GM23248 (cell line): ENCODE results near the gene CTNNBIP1. TPM values are rescaled to one million over a fixed set of nuclear protein-coding genes. Genes with fewer than 3 reads are reported as not detected.

Experiments
- DNase-seq: peaks from one replicate; pipeline ENCODE4 v3.0.0-alpha.2; 2015
- H2AFZ ChIP-seq: fragments of 200-600 bp; sonication (generic); 2 replicates; pipeline ENCODE4 v1.6.1; 2016; ENCODE audit warnings: antibody characterized with exemption
- H3F3A ChIP-seq: fragments of 200-600 bp; sonication (generic); 2 replicates; pipeline ENCODE4 v1.6.1; 2016; ENCODE audit warnings: mild to moderate bottlenecking, antibody characterized with exemption, mixed run types; ENCODE audit not compliant: insufficient read depth
- H3K27ac ChIP-seq: fragments of 200-600 bp; sonication (generic); 2 replicates; pipeline ENCODE4 v1.5.1; 2016; ENCODE audit warnings: mild to moderate bottlenecking
- H3K27me3 ChIP-seq: fragments of 200-600 bp; sonication (generic); replicated peaks from 2 replicates; pipeline ENCODE4 v1.6.1; 2016; ENCODE audit warnings: mild to moderate bottlenecking; ENCODE audit not compliant: insufficient read depth
- H3K36me3 ChIP-seq: fragments of 200-600 bp; sonication (generic); 2 replicates; pipeline ENCODE4 v1.6.1; 2016; ENCODE audit warnings: low read depth, mild to moderate bottlenecking
- H3K4me1 ChIP-seq: fragments of 200-600 bp; sonication (generic); 2 replicates; pipeline ENCODE4 v1.6.1; 2016; ENCODE audit warnings: mild to moderate bottlenecking; ENCODE audit not compliant: insufficient read depth
- H3K4me2 ChIP-seq: fragments of 200-600 bp; sonication (generic); one replicate; pipeline ENCODE4 v1.6.1; 2016; ENCODE audit warnings: mild to moderate bottlenecking; ENCODE audit not compliant: unreplicated experiment
- H3K4me3 ChIP-seq: fragments of 200-600 bp; sonication (generic); 2 replicates; pipeline ENCODE4 v1.5.1; 2016; ENCODE audit warnings: mild to moderate bottlenecking
- H3K79me2 ChIP-seq: fragments of 200-600 bp; sonication (generic); 2 replicates; pipeline ENCODE4 v1.6.1; 2016; ENCODE audit warnings: mild to moderate bottlenecking; ENCODE audit not compliant: insufficient read depth
- H3K9ac ChIP-seq: fragments of 200-600 bp; sonication (generic); 2 replicates; pipeline ENCODE4 v1.6.1; 2016; ENCODE audit warnings: mild to moderate bottlenecking
- H3K9me2 ChIP-seq: fragments of 200-600 bp; sonication (generic); 2 replicates; pipeline ENCODE4 v1.6.1; 2016; ENCODE audit warnings: mixed run types, mild to moderate bottlenecking, moderate library complexity; ENCODE audit not compliant: insufficient read depth
- H3K9me3 ChIP-seq: fragments of 200-600 bp; sonication (generic); one replicate; pipeline ENCODE4 v1.6.1; 2017; ENCODE audit warnings: low read depth
- H4K20me1 ChIP-seq: fragments of 200-600 bp; sonication (generic); 2 replicates; pipeline ENCODE4 v1.6.0; 2016; ENCODE audit not compliant: insufficient read depth
- EZH2 ChIP-seq: fragments of 200-600 bp; sonication (generic); IDR thresholded peaks from 2 replicates; pipeline ENCODE4 v1.6.1; 2018; ENCODE audit warnings: antibody characterized with exemption, mild to moderate bottlenecking; ENCODE audit not compliant: insufficient read depth, poor library complexity, severe bottlenecking
- EZH2phosphoT487 ChIP-seq: fragments of 200-600 bp; sonication (generic); IDR thresholded peaks from 2 replicates; pipeline ENCODE4 v1.6.1; 2018; ENCODE audit warnings: antibody characterized with exemption, moderate library complexity, mild to moderate bottlenecking, low read depth; ENCODE audit not compliant: insufficient read depth
- WGBS, 2 experiments: methylation state at CpG; one replicate each; pipeline ENCODE4 v1.1.6; 2015 to 2017; ENCODE audit warnings: low lambda C conversion rate in 2 of 2, low coverage in 1 of 2; ENCODE audit errors: missing lambda C conversion rate in 2 of 2; 5-methylcytosine and 5-hydroxymethylcytosine counted together
- in situ Hi-C: fragments of 300-500 bp; cut with MboI; formaldehyde crosslinking; loops from 2 replicates; pipeline ENCODE4 v1.15.0; 2020
- polyA plus RNA-seq: library from polyadenylated mRNA; unstranded; fragments of >200 nt; fragmentation: Nextera tagmentation; extraction: Ambion mirVana; gene quantifications from 2 replicates; pipeline ENCODE4 v1.2.1, GENCODE V29; 2016
- total RNA-seq: library from RNA; depleted of rRNA; stranded (reverse); fragments of >200 nt; shearing (Covaris generic); gene quantifications from 2 replicates; pipeline ENCODE4 v1.2.3, GENCODE V29; 2014

CTNNBIP1 gene
- total and polyA plus RNA-seq, 2 experiments from 2014 or later, result 22.2 to 31.0 TPM

DNA sequence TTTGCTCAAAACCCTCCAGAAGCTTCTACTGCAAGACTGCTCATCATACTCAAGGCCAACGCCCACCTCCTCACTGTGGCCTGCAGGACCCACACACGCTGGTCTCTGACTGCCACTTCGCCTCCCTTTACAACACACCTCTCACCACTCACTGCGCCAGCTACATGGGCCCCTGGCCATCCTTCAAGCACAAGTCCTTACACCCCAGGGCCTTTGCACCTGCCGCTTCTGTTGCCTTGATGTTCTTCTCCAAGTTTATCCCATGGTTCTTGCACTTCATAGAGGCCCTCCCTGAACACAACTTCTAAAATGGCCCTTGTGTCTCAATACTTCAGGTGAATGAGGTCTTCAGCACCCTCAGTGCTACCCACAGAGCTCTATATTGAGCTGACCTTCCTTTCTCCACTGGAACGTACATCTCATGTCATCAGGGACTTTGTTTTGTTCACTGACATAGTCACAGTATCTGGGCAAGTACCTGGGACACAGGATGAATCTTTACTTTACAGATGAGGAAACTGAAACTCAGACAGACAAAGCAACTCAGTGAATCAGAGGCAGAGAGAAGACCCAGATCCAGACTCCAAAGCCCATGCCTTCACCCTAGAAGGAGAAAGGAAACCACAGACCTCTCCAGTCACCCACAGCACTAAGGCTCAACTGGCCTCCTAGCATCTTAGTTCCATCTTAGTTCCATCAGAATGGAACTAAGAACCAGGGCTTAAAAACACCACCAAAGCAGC, 51.6 kb downstream of the CTNNBIP1 start:
- H3K9me3 ChIP-seq, result no peaks in the 10 kb centered on the region
- no peak overlapping the region for H3K9ac ChIP-seq
- no peak overlapping the region for H3K27ac ChIP-seq
- 89 to 93% methylated on average over 6 of the region's 6 CpGs for WGBS, 2 experiments
- H3K4me3 ChIP-seq, result no peak overlapping the region
- no peaks in the 10 kb centered on the region for H3K27me3 ChIP-seq
- in situ Hi-C loops, result no loop called here
- no peaks in the 10 kb centered on the region for H3K4me1 ChIP-seq
- H3K36me3 ChIP-seq, result no peaks in the 10 kb centered on the region
- TF ChIP-seq EZH2 (no peak), EZH2phosphoT487 (no peak)
- H4K20me1 ChIP-seq, result no peaks in the 10 kb centered on the region
- H3K79me2 ChIP-seq, result no peaks in the 10 kb centered on the region
- no peaks in the 10 kb centered on the region for H3K9me2 ChIP-seq
- H2AFZ ChIP-seq, result no peak overlapping the region
- DNase-seq, result no peak
- no peaks in the 10 kb centered on the region for H3F3A ChIP-seq
- no peak overlapping the region for H3K4me2 ChIP-seq

DNA sequence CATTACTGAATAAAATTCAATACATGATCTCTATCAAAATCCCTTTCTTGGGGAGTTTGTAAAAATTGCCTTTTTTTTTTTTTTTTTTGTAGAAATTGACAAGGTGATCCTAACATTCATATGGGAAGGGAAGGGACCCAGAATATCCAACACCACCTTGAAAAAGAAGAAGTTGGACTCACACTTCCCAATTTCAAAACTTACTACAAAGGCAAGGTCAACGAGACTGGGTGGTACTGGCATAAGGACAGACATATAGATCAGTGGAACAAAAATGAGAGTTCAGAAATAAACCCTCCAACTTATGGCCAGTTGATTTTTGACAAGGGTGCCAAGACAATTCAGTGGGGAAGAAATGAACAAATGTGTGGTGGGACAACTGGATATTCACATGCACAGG, 54.9 kb downstream of the CTNNBIP1 start:
- Histone ChIP-seq H3K27me3 (no peaks in the 10 kb centered on the region), H3K4me1 (no peaks in the 10 kb centered on the region), H3K4me3 (no peak overlapping the region), H3K36me3 (no peaks in the 10 kb centered on the region), H3K9ac (no peak overlapping the region), H3K27ac (no peak overlapping the region), H2AFZ (no peak overlapping the region), H3K4me2 (no peak overlapping the region), H3F3A (no peaks in the 10 kb centered on the region), H4K20me1 (no peaks in the 10 kb centered on the region), H3K9me2 (no peaks in the 10 kb centered on the region), H3K79me2 (no peaks in the 10 kb centered on the region), H3K9me3 (no peaks in the 10 kb centered on the region)
- no peak for DNase-seq
- TF ChIP-seq EZH2, result no peak
- TF ChIP-seq EZH2phosphoT487, result no peak
- in situ Hi-C loops, result no loop called here
- WGBS, 2 experiments, result 94 to 100% methylated on average over 1 of the region's 1 CpG

DNA sequence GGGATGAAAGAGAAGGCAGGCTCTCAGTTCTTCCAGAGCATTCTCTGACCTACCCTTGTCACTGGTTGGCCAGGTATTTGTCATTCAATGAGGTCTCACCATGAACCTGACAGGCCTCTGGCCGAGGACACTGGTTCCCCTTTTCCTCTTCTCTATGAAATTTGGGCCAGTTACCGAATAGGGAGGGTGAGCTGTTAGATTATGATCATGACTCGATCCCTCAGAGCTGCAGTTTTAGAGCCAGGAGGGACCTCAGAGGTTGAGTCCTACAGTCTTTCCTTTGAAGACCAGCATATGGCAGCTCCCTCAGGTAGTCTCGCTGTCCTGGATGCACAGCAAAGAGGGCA, 56.8 kb downstream of the CTNNBIP1 start:
- 92 to 93% methylated on average over 4 of the region's 4 CpGs for WGBS, 2 experiments
- H3K9me2 ChIP-seq, result no peaks in the 10 kb centered on the region
- no peak for TF ChIP-seq EZH2
- no peak for TF ChIP-seq EZH2phosphoT487
- H3K27ac ChIP-seq, result no peak overlapping the region
- H3K4me3 ChIP-seq, result no peak overlapping the region
- in situ Hi-C loops, result no loop called here
- H3K36me3 ChIP-seq, result no peaks in the 10 kb centered on the region
- no peak for DNase-seq
- H3K4me2 ChIP-seq, result no peak overlapping the region
- H3F3A ChIP-seq, result no peaks in the 10 kb centered on the region
- no peak overlapping the region for H3K9ac ChIP-seq
- H4K20me1 ChIP-seq, result no peaks in the 10 kb centered on the region
- H3K79me2 ChIP-seq, result no peaks in the 10 kb centered on the region
- H3K9me3 ChIP-seq, result no peaks in the 10 kb centered on the region
- no peaks in the 10 kb centered on the region for H3K27me3 ChIP-seq
- no peaks in the 10 kb centered on the region for H3K4me1 ChIP-seq
- no peak overlapping the region for H2AFZ ChIP-seq

DNA sequence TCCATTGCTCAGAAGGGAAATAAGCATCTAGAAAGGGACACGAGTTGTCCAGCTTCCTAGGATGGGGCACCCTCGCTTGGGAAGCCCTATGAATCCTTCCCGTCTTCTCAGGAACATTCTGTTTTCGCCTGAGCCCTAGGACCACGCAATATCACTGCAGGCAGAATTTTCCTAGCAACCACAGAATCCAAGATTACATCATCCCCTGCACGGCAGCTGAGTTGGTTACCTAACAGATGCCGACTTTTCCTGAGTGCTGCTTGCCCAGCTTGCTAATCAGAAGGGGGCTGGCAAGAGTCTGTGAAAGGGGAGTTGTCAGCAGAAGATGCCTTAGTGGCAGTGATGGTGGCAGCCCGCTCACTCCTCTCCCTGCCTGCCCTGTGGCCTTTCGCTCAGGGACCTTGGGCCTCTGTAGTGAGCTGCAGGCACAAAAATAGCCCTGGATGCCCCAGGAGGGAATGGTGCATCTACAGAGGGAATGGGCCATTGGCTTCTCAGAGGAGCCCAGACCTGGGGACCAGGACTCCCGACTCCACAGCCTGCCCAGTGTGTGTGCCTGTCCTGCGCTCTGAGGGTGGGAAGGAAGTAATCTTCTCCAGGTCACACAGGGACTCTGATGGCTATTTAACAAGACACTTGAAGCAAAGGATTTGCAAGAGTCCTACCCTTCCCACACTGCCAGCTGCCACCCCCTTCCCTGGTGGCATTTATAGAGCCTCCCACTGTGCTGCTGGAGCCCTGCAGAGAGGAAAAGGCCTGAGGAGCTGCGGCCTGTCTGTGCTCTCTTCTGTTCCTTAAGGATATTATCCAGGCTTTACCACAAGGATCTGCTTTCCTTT, 57.4 kb downstream of the CTNNBIP1 start:
- no peak overlapping the region for H3K9ac ChIP-seq
- H3K27me3 ChIP-seq, result no peaks in the 10 kb centered on the region
- H3K9me3 ChIP-seq, result no peaks in the 10 kb centered on the region
- H3K4me2 ChIP-seq, result no peak overlapping the region
- H3K4me3 ChIP-seq, result no peak overlapping the region
- H3K4me1 ChIP-seq, result no peaks in the 10 kb centered on the region
- H3F3A ChIP-seq, result no peaks in the 10 kb centered on the region
- H3K27ac ChIP-seq, result no peak overlapping the region
- in situ Hi-C loops, result no loop called here
- peak; percentile 62 for DNase-seq
- no peaks in the 10 kb centered on the region; the same call in 1 of the 2 replicates for H3K36me3 ChIP-seq
- TF ChIP-seq EZH2phosphoT487, result no peak
- TF ChIP-seq EZH2, result no peak
- no peak overlapping the region for H2AFZ ChIP-seq
- 81 to 87% methylated on average over 12 of the region's 12 CpGs for WGBS, 2 experiments
- no peaks in the 10 kb centered on the region for H4K20me1 ChIP-seq
- no peaks in the 10 kb centered on the region for H3K9me2 ChIP-seq
- no peaks in the 10 kb centered on the region for H3K79me2 ChIP-seq
